ENCODE data around the gene PTPRE.

- TF ChIP-seq ESRRG (CRISPR knock-in tag; IDR thresholded peaks at IDR 0.05) (no peak), BACH2 (CRISPR knock-in tag; IDR thresholded peaks at IDR 0.05; ENCODE audit: borderline replicate concordance) (no peak)
Observed at GRCh38 chr10:128130051-128130450, 223.1 kb downstream of the PTPRE start.

All from SK-N-SH treated with all-trans-retinoic acid at 6 μM for 48 hours (cell line).